Kidney capillary endothelial cell (primary cell): ENCODE data around the gene ARSB.
"Not testable (repeated sequence)": the region's sequence is repeated elsewhere in the genome, so short reads cannot be mapped to it uniquely, and the experiment has no call there.

Experiments used
- DNase-seq: peaks from one replicate; pipeline ENCODE4 v3.0.0-alpha.2; 2018; ENCODE audit warnings: low spot score

ARSB gene

GRCh38 chr5:78993165-78993564 lies 8.1 kb upstream of the ARSB start:
- no peak for DNase-seq

GRCh38 chr5:78992146-78992545 lies 7.0 kb upstream of the ARSB start:
- no peak for DNase-seq

- DNase-seq = no peak
Observed at GRCh38 chr5:78989080-78989479, 4.0 kb upstream of the ARSB start.

GRCh38 chr5:78985725-78986223 lies 664 bp upstream of the ARSB start:
- peak; percentile 49 for DNase-seq

GRCh38 chr5:78984439-78985115 lies 533 bp downstream of the ARSB start:
- peak; percentile 72 for DNase-seq

GRCh38 chr5:78983601-78984438 lies 1.3 kb downstream of the ARSB start:
- peak; percentile 34 for DNase-seq

GRCh38 chr5:78983194-78983593 lies 1.9 kb downstream of the ARSB start:
- not testable (repeated sequence) for DNase-seq

GRCh38 chr5:78979909-78980308 lies 5.2 kb downstream of the ARSB start:
- no peak for DNase-seq

GRCh38 chr5:78979117-78979742 lies 5.9 kb downstream of the ARSB start:
- no peak for DNase-seq

- no peak for DNase-seq
Observed at GRCh38 chr5:78975035-78975434, 10.1 kb downstream of the ARSB start.

GRCh38 chr5:78974601-78975000 lies 10.5 kb downstream of the ARSB start:
- no peak for DNase-seq

GRCh38 chr5:78974011-78974410 lies 11.1 kb downstream of the ARSB start:
- no peak for DNase-seq

GRCh38 chr5:78972654-78973428 lies 12.3 kb downstream of the ARSB start:
- DNase-seq = no peak

- DNase-seq = no peak
Observed at GRCh38 chr5:78971998-78972397, 13.1 kb downstream of the ARSB start.

GRCh38 chr5:78968781-78969180 lies 16.3 kb downstream of the ARSB start:
- no peak for DNase-seq

GRCh38 chr5:78964889-78965288 lies 20.2 kb downstream of the ARSB start:
- DNase-seq = peak; percentile 22

- DNase-seq = no peak
Observed at GRCh38 chr5:78961743-78962142, 23.4 kb downstream of the ARSB start.

- no peak for DNase-seq
Observed at GRCh38 chr5:78959767-78960166, 25.3 kb downstream of the ARSB start.

- no peak for DNase-seq
Observed at GRCh38 chr5:78958672-78959445, 26.3 kb downstream of the ARSB start.

- no peak for DNase-seq
Observed at GRCh38 chr5:78956901-78957300, 28.2 kb downstream of the ARSB start.

GRCh38 chr5:78953092-78953800 lies 31.9 kb downstream of the ARSB start:
- no peak for DNase-seq
